HepG2 (cell line): Measurements from ENCODE around the gene RANBP3. TPM values are rescaled to one million over a fixed set of nuclear protein-coding genes. Genes with fewer than 3 reads are reported as not detected.
A peak's percentile ranks its signal among the peaks of the same experiment; 100 is the strongest.

ENCODE experiments used
- ARID3A ChIP-seq: IDR thresholded peaks from 2 replicates; pipeline ENCODE4 v1.6.1; 2012; ENCODE audit warnings: low read depth, low read length, improper control_type of control experiment
- HOXD1 ChIP-seq: sonication (generic); formaldehyde crosslinking; IDR thresholded peaks from 2 replicates; pipeline ENCODE4 v1.5.0; 2020; ENCODE audit warnings: missing genetic modification reagents
- KAT8 ChIP-seq: IDR thresholded peaks from 2 replicates; pipeline ENCODE4 v1.6.1; 2016; ENCODE audit warnings: missing genetic modification reagents, missing compliant biosample characterization
- PBX2 ChIP-seq: IDR thresholded peaks from 2 replicates; pipeline ENCODE4 v1.6.1; 2016; ENCODE audit warnings: control low read depth
- SAP130 ChIP-seq: IDR thresholded peaks from 2 replicates; pipeline ENCODE4 v1.6.1; 2016; ENCODE audit warnings: low read depth
- SP2 ChIP-seq: sonication (generic); formaldehyde crosslinking; IDR thresholded peaks from 2 replicates; pipeline ENCODE4 v1.5.1; 2020; ENCODE audit warnings: mild to moderate bottlenecking, missing genetic modification reagents
- WIZ ChIP-seq: sonication (generic); formaldehyde crosslinking; IDR thresholded peaks from 2 replicates; pipeline ENCODE4 v1.5.1; 2020; ENCODE audit warnings: mild to moderate bottlenecking, missing genetic modification reagents
- ZC3H13 ChIP-seq: sonication (generic); formaldehyde crosslinking; IDR thresholded peaks from 2 replicates; pipeline ENCODE4 v1.8.1; 2023; ENCODE audit warnings: mild to moderate bottlenecking, missing genetic modification reagents, moderate library complexity
- ZNF224 ChIP-seq: sonication (generic); formaldehyde crosslinking; IDR thresholded peaks from 2 replicates; pipeline ENCODE4 v1.5.0; 2020; ENCODE audit warnings: mild to moderate bottlenecking, missing genetic modification reagents
- ZNF264 ChIP-seq: sonication (generic); formaldehyde crosslinking; IDR thresholded peaks from 2 replicates; pipeline ENCODE4 v1.4.0; 2020; ENCODE audit warnings: missing genetic modification reagents
- ZNF501 ChIP-seq: sonication (generic); formaldehyde crosslinking; IDR thresholded peaks from 2 replicates; pipeline ENCODE4 v1.5.1; 2020; ENCODE audit warnings: mild to moderate bottlenecking, moderate library complexity, missing genetic modification reagents
- ZNF740 ChIP-seq: sonication (generic); formaldehyde crosslinking; IDR thresholded peaks from 2 replicates; pipeline ENCODE4 v1.4.0; 2020; ENCODE audit warnings: missing genetic modification reagents
- ZNF891 ChIP-seq: sonication (generic); formaldehyde crosslinking; IDR thresholded peaks from 2 replicates; pipeline ENCODE4 v1.5.0; 2020; ENCODE audit warnings: mild to moderate bottlenecking, missing genetic modification reagents
- ZSCAN22 ChIP-seq: sonication (generic); formaldehyde crosslinking; IDR thresholded peaks from 2 replicates; pipeline ENCODE4 v1.4.0; 2020; ENCODE audit warnings: mild to moderate bottlenecking, missing genetic modification reagents
- polyA plus RNA-seq, 8 experiments: library from polyadenylated mRNA; depleted of rRNA in 3 of 8; stranded (reverse) in 7 of 8; unstranded in 1 of 8; fragments of >200 nt; fragmentation: Illumina TruSeq in 4 of 8; extraction: Trizol in 4 of 8; gene quantifications; 2 replicates each; pipeline versions ENCODE4 v1.2.1 to v1.2.3, GENCODE V29; 2011 to 2016; ENCODE audit warnings: low read depth in 4 of 8, missing spikeins in 1 of 8, mixed read lengths in 1 of 8; ENCODE audit not compliant: insufficient read depth in 1 of 8
- total RNA-seq, 5 experiments: library from RNA; depleted of rRNA; stranded (reverse); fragments of >200 nt; fragmentation: Illumina TruSeq; extraction: Trizol; gene quantifications; 2 replicates each; pipeline ENCODE4 v1.2.3, GENCODE V29; 2016; ENCODE audit warnings: low read depth in 1 of 5
- TF ChIP-seq, protein P1 (sequence below): sonication (generic); formaldehyde crosslinking; IDR thresholded peaks from 2 replicates; pipeline ENCODE4 v1.5.0; 2020; ENCODE audit warnings: mild to moderate bottlenecking, missing genetic modification reagents, borderline replicate concordance
- TF ChIP-seq, protein P2 (sequence below), 2 experiments: sonication (generic) in 1 of 2; formaldehyde crosslinking in 1 of 2; IDR thresholded peaks; 2 replicates each; pipeline versions ENCODE4 v1.4.0 to v1.6.1; 2016 to 2020; ENCODE audit warnings: borderline replicate concordance in 1 of 2, low read depth in 1 of 2, mild to moderate bottlenecking in 1 of 2, missing genetic modification reagents in 1 of 2

RANBP3 gene
- total and polyA plus RNA-seq, 2 of the 13 experiments (the other 11 are each of a cell fraction or from before 2014, with no cell fraction given), result 39.5 to 149 TPM

GRCh38 chr19:5961969-5962945 lies 15.7 kb downstream of the RANBP3 start (continued):
- TF ChIP-seq, protein P1, sequence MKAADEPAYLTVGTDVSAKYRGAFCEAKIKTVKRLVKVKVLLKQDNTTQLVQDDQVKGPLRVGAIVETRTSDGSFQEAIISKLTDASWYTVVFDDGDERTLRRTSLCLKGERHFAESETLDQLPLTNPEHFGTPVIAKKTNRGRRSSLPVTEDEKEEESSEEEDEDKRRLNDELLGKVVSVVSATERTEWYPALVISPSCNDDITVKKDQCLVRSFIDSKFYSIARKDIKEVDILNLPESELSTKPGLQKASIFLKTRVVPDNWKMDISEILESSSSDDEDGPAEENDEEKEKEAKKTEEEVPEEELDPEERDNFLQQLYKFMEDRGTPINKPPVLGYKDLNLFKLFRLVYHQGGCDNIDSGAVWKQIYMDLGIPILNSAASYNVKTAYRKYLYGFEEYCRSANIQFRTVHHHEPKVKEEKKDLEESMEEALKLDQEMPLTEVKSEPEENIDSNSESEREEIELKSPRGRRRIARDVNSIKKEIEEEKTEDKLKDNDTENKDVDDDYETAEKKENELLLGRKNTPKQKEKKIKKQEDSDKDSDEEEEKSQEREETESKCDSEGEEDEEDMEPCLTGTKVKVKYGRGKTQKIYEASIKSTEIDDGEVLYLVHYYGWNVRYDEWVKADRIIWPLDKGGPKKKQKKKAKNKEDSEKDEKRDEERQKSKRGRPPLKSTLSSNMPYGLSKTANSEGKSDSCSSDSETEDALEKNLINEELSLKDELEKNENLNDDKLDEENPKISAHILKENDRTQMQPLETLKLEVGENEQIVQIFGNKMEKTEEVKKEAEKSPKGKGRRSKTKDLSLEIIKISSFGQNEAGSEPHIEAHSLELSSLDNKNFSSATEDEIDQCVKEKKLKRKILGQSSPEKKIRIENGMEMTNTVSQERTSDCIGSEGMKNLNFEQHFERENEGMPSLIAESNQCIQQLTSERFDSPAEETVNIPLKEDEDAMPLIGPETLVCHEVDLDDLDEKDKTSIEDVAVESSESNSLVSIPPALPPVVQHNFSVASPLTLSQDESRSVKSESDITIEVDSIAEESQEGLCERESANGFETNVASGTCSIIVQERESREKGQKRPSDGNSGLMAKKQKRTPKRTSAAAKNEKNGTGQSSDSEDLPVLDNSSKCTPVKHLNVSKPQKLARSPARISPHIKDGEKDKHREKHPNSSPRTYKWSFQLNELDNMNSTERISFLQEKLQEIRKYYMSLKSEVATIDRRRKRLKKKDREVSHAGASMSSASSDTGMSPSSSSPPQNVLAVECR (CRISPR knock-in tag), result peak; percentile 97
- peak; percentile 97 for TF ChIP-seq ZC3H13
- peak; percentile 65 for TF ChIP-seq ZNF264
- TF ChIP-seq SP2, result no peak; the same call in 1 of the 2 replicates
- TF ChIP-seq ZSCAN22, result no peak
- peak; percentile 90 for TF ChIP-seq HOXD1
- 0 out of 2 replicates have a peak, but pooled peaks have one; percentile 2 for TF ChIP-seq ZNF891 (CRISPR knock-in tag)
- peak; percentile 99 for TF ChIP-seq SAP130 (CRISPR knock-in tag)
- TF ChIP-seq ZNF501, result peak; percentile 95
- peak; percentile 65; the same call in 1 of the 2 replicates for TF ChIP-seq KAT8 (CRISPR knock-in tag)
- peak; percentile 77 for TF ChIP-seq PBX2 (CRISPR knock-in tag)
- TF ChIP-seq ZNF224, result peak; percentile 83; the same call in 1 of the 2 replicates
- TF ChIP-seq ARID3A, result peak; percentile 75
- no peak for TF ChIP-seq WIZ
- no peak for TF ChIP-seq ZNF740
- TF ChIP-seq, protein P2, sequence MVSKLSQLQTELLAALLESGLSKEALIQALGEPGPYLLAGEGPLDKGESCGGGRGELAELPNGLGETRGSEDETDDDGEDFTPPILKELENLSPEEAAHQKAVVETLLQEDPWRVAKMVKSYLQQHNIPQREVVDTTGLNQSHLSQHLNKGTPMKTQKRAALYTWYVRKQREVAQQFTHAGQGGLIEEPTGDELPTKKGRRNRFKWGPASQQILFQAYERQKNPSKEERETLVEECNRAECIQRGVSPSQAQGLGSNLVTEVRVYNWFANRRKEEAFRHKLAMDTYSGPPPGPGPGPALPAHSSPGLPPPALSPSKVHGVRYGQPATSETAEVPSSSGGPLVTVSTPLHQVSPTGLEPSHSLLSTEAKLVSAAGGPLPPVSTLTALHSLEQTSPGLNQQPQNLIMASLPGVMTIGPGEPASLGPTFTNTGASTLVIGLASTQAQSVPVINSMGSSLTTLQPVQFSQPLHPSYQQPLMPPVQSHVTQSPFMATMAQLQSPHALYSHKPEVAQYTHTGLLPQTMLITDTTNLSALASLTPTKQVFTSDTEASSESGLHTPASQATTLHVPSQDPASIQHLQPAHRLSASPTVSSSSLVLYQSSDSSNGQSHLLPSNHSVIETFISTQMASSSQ (IDR thresholded peaks at IDR 0.05; ENCODE audit: low read depth), result peak; percentile 58; the same call in 1 of the 2 replicates
- TF ChIP-seq, protein P2 (CRISPR knock-in tag; IDR thresholded peaks at IDR 0.05; ENCODE audit: borderline replicate concordance), result peak; percentile 51
